H9 (cell line): ENCODE data around the gene PDE8A. TPM values are rescaled to one million over a fixed set of nuclear protein-coding genes. Genes with fewer than 3 reads are reported as not detected.

Experiments
- DNase-seq: peaks from one replicate; pipeline ENCODE4 v3.0.0-alpha.2; 2017
- H2AFZ ChIP-seq: one replicate; pipeline ENCODE4 v1.6.1; 2013; ENCODE audit warnings: mild to moderate bottlenecking, low read length, control low read depth, moderate library complexity
- H2AK5ac ChIP-seq: 2 replicates; pipeline ENCODE4 v1.6.1; 2013; ENCODE audit warnings: low read length, control low read depth, mixed read lengths; ENCODE audit not compliant: insufficient read length
- H2BK120ac ChIP-seq: one replicate; pipeline ENCODE4 v1.6.1; 2013; ENCODE audit warnings: low read depth, mild to moderate bottlenecking, low read length, control low read depth, inconsistent platforms; ENCODE audit not compliant: poor library complexity, severe bottlenecking
- H2BK12ac ChIP-seq: 2 replicates; pipeline ENCODE4 v1.6.1; 2013; ENCODE audit warnings: low read length, control low read depth, mixed read lengths, low read depth; ENCODE audit not compliant: insufficient read length
- H2BK15ac ChIP-seq: 2 replicates; pipeline ENCODE4 v1.6.1; 2013; ENCODE audit warnings: low read depth, low read length, control low read depth
- H2BK20ac ChIP-seq: one replicate; pipeline ENCODE4 v1.6.1; 2013; ENCODE audit warnings: low read depth, mild to moderate bottlenecking, low read length, control low read depth, inconsistent platforms; ENCODE audit not compliant: poor library complexity, severe bottlenecking
- H2BK5ac ChIP-seq: 2 replicates; pipeline ENCODE4 v1.6.1; 2013; ENCODE audit warnings: low read length, control low read depth, mixed read lengths; ENCODE audit not compliant: insufficient read length
- H3K14ac ChIP-seq: 2 replicates; pipeline ENCODE4 v1.6.1; 2013; ENCODE audit warnings: low read length, control low read depth; ENCODE audit not compliant: insufficient read depth
- H3K18ac ChIP-seq: 2 replicates; pipeline ENCODE4 v1.6.1; 2013; ENCODE audit warnings: low read depth, mild to moderate bottlenecking, mixed read lengths, low read length, control low read depth; ENCODE audit not compliant: insufficient read length
- H3K23ac ChIP-seq: 2 replicates; pipeline ENCODE4 v1.6.1; 2013; ENCODE audit warnings: low read length, control low read depth, mixed read lengths, low read depth; ENCODE audit not compliant: insufficient read length
- H3K23me2 ChIP-seq: 2 replicates; pipeline ENCODE4 v1.6.1; 2013; ENCODE audit warnings: low read depth, mild to moderate bottlenecking, mixed read lengths, low read length, control low read depth; ENCODE audit not compliant: insufficient read length, poor library complexity, severe bottlenecking
- H3K27ac ChIP-seq: 2 replicates; pipeline ENCODE4 v1.5.1; 2013; ENCODE audit warnings: low read length, control low read depth, mixed read lengths, low read depth; ENCODE audit not compliant: insufficient read length
- H3K27me3 ChIP-seq: 2 replicates; pipeline ENCODE4 v1.6.1; 2013; ENCODE audit warnings: low read length, control low read depth, inconsistent platforms; ENCODE audit not compliant: insufficient read depth
- H3K4ac ChIP-seq: 2 replicates; pipeline ENCODE4 v1.6.1; 2013; ENCODE audit warnings: low read depth, mild to moderate bottlenecking, control low read depth, inconsistent platforms, low read length, moderate library complexity
- H3K4me1 ChIP-seq: 2 replicates; pipeline ENCODE4 v1.6.1; 2013; ENCODE audit warnings: low read length, control low read depth, inconsistent platforms; ENCODE audit not compliant: insufficient read depth
- H3K4me2 ChIP-seq: 2 replicates; pipeline ENCODE4 v1.6.1; 2013; ENCODE audit warnings: low read length, control low read depth, mixed read lengths; ENCODE audit not compliant: insufficient read length, insufficient read depth
- H3K56ac ChIP-seq: 2 replicates; pipeline ENCODE4 v1.6.1; 2013; ENCODE audit warnings: low read depth, mild to moderate bottlenecking, mixed read lengths, low read length, control low read depth; ENCODE audit not compliant: insufficient read length
- H3K79me1 ChIP-seq: 2 replicates; pipeline ENCODE4 v1.6.1; 2013; ENCODE audit warnings: low read depth, mild to moderate bottlenecking, moderate library complexity, low read length, control low read depth, inconsistent platforms; ENCODE audit not compliant: insufficient read depth, poor library complexity, severe bottlenecking
- H3K79me2 ChIP-seq: 2 replicates; pipeline ENCODE4 v1.6.1; 2013; ENCODE audit warnings: low read length, control low read depth, inconsistent platforms; ENCODE audit not compliant: insufficient read depth
- H3K9ac ChIP-seq: 2 replicates; pipeline ENCODE4 v1.6.1; 2013; ENCODE audit warnings: low read length, control low read depth, mixed read lengths; ENCODE audit not compliant: insufficient read length; ENCODE audit errors: extremely low read depth
- H3K9me3 ChIP-seq: one replicate; pipeline ENCODE4 v1.6.1; 2013; ENCODE audit warnings: low read depth, low read length, inconsistent platforms; ENCODE audit not compliant: control insufficient read depth
- H3T11ph ChIP-seq: one replicate; pipeline ENCODE4 v1.6.1; 2013; ENCODE audit warnings: mild to moderate bottlenecking, low read length, control low read depth, inconsistent platforms
- H4K20me1 ChIP-seq: one replicate; pipeline ENCODE4 v1.6.1; 2013; ENCODE audit not compliant: control insufficient read depth, insufficient read length, insufficient read depth
- H4K5ac ChIP-seq: 2 replicates; pipeline ENCODE4 v1.6.1; 2013; ENCODE audit warnings: low read depth, mild to moderate bottlenecking, mixed read lengths, low read length, control low read depth; ENCODE audit not compliant: insufficient read length
- H4K8ac ChIP-seq: replicated peaks from 2 replicates; pipeline ENCODE4 v1.6.1; 2013; ENCODE audit warnings: low read length, control low read depth, mixed read lengths, low read depth; ENCODE audit not compliant: insufficient read length
- H4K91ac ChIP-seq: 2 replicates; pipeline ENCODE4 v1.6.1; 2013; ENCODE audit warnings: low read depth, mild to moderate bottlenecking, moderate library complexity, mixed read lengths, low read length, control low read depth; ENCODE audit not compliant: insufficient read length
- H3K27ac Mint-ChIP-seq, 3 experiments: 2 replicates in 2 of 3; 3 replicates in 1 of 3; pipeline ENCODE4 v1.8.0; 2020 to 2021; ENCODE audit warnings: mixed read lengths in 3 of 3, mild to moderate bottlenecking in 1 of 3, moderate library complexity in 1 of 3
- H3K27me3 Mint-ChIP-seq: 2 replicates; pipeline ENCODE4 v1.8.0; 2021; ENCODE audit warnings: low read depth, mild to moderate bottlenecking, moderate library complexity, mixed read lengths
- H3K36me3 Mint-ChIP-seq, 3 experiments: 2 replicates in 2 of 3; 3 replicates in 1 of 3; pipeline ENCODE4 v1.8.0; 2020 to 2021; ENCODE audit warnings: low read depth in 3 of 3, mixed read lengths in 3 of 3; ENCODE audit not compliant: insufficient read depth in 1 of 3
- H3K4me1 Mint-ChIP-seq, 2 experiments: 2 replicates each; pipeline ENCODE4 v1.8.0; 2020; ENCODE audit warnings: mixed read lengths in 2 of 2
- H3K4me3 Mint-ChIP-seq, 2 experiments: 2 replicates in 1 of 2; 3 replicates in 1 of 2; pipeline ENCODE4 v1.8.0; 2020 to 2021; ENCODE audit warnings: mild to moderate bottlenecking in 2 of 2, mixed read lengths in 2 of 2, moderate library complexity in 1 of 2
- H3K9me3 Mint-ChIP-seq, 2 experiments: 2 replicates in 1 of 2; 3 replicates in 1 of 2; pipeline ENCODE4 v1.8.0; 2020; ENCODE audit warnings: mild to moderate bottlenecking in 2 of 2, mixed read lengths in 2 of 2, moderate library complexity in 1 of 2
- WGBS: extraction: QIAGEN DNeasy Blood & Tissue Kit; methylation state at CpG from one replicate; pipeline ENCODE4 v1.1.7; 2013; ENCODE audit warnings: missing lambda C conversion rate, low lambda C conversion rate, mixed read lengths; ENCODE audit not compliant: insufficient read length; ENCODE audit errors: extremely low coverage; 5-methylcytosine and 5-hydroxymethylcytosine counted together
- total RNA-seq: library from RNA; stranded (reverse); gene quantifications from 2 replicates; pipeline ENCODE4 v1.2.1, GENCODE V29; 2021
- TF ChIP-seq, protein P1 (sequence below): fragments of 200-600 bp; sonication (generic); conservative IDR thresholded peaks from 3 replicates; pipeline ENCODE4 v1.8.0; 2021; ENCODE audit warnings: antibody characterized with exemption, mild to moderate bottlenecking

PDE8A gene
- total RNA-seq, 1 experiment from 2014 or later, result 9.3 TPM

DNA sequence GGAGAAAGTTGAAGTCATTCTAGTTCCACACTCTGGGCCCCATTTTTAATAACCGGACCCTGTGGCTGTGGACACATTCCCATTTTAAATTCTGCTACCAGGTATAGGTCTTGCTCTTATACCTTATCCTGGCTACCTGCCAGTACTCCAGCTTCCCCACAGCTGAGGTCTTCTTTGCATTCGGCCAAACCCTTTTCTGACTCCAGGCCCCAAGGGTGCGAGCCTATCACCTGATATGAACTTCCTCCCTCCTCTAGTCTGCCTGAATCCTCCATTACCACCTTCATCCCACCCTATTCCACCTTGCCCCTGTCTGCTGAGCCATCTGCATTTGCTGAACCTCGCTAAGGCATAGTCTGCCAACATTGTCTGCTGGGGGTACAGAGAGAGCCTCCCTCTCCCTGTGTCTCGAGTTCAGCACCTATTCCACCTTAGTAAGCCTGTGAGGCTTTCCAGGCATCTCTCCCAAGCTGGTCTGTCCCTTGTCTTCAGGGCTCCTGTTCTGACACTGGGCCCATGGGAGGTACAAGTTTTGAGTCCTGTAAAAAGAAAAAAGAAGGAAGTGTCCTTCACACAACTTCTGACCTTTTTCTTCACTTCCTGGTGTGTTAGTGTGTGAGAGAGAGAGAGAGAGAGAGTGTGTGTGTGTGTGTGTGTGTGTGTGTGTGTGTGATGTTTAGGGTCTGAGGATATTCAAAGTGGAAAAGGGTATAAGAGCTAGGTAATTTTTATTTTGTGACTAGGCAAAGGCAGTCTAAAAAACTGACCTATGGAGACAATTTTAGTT is 27.0 kb downstream of the PDE8A start:
- Histone ChIP-seq H4K5ac (no peak overlapping the region), H3T11ph (no peak overlapping the region), H3K9me3 (no peaks in the 10 kb centered on the region), H3K23ac (no peak overlapping the region), H2BK20ac (no peak overlapping the region), H2BK12ac (no peak overlapping the region), H3K27ac (no peak overlapping the region), H3K4me2 (no peak overlapping the region), H3K9ac (no peak overlapping the region), H2BK120ac (no peak overlapping the region), H2BK5ac (no peak overlapping the region), H4K8ac (no peak overlapping the region), H3K4me1 (no peaks in the 10 kb centered on the region), H3K14ac (no peak overlapping the region; the same call in 1 of the 2 replicates), H2BK15ac (no peak overlapping the region), H3K23me2 (no peaks in the 10 kb centered on the region), H3K27me3 (no peaks in the 10 kb centered on the region), H2AFZ (no peak overlapping the region), H4K91ac (no peak overlapping the region), H3K79me1 (no peaks in the 10 kb centered on the region), H4K20me1 (no peaks in the 10 kb centered on the region), H3K18ac (no peak overlapping the region), H3K56ac (no peak overlapping the region), H3K79me2 (no peaks in the 10 kb centered on the region), H2AK5ac (no peak overlapping the region), H3K4ac (no peak overlapping the region)
- no peak for DNase-seq
- Mint-ChIP-seq H3K4me1 (peaks cover 6 to 11% of the 10 kb centered on the region in 2 experiments), H3K36me3 (no peaks in the 10 kb centered on the region), H3K9me3 (no peaks in the 10 kb centered on the region), H3K27me3 (no peaks in the 10 kb centered on the region), H3K4me3 (no peak overlapping the region), H3K27ac (peak overlapping the region in 1 of 3 experiments; percentile 42; a peak in 2 of 7 replicates)
- no CpG with 5 or more reads among the region's 5 CpGs for WGBS
- TF ChIP-seq, protein P1, sequence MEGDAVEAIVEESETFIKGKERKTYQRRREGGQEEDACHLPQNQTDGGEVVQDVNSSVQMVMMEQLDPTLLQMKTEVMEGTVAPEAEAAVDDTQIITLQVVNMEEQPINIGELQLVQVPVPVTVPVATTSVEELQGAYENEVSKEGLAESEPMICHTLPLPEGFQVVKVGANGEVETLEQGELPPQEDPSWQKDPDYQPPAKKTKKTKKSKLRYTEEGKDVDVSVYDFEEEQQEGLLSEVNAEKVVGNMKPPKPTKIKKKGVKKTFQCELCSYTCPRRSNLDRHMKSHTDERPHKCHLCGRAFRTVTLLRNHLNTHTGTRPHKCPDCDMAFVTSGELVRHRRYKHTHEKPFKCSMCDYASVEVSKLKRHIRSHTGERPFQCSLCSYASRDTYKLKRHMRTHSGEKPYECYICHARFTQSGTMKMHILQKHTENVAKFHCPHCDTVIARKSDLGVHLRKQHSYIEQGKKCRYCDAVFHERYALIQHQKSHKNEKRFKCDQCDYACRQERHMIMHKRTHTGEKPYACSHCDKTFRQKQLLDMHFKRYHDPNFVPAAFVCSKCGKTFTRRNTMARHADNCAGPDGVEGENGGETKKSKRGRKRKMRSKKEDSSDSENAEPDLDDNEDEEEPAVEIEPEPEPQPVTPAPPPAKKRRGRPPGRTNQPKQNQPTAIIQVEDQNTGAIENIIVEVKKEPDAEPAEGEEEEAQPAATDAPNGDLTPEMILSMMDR, result no peak
